HG03095 (cell line): ENCODE measurements around the gene TAB3.

Experiments
- ATAC-seq: cut with Tn5 transposase; IDR thresholded peaks from one replicate; pipeline ENCODE4 v1.9.1; 2021; ENCODE audit warnings: moderate library complexity; ENCODE audit not compliant: unreplicated experiment

The TAB3 gene

GRCh38 chrX:30887721-30888120 lies 1.3 kb downstream of the TAB3 start:
- ATAC-seq = no peak

- ATAC-seq = no peak
Observed at GRCh38 chrX:30887288-30887687, 1.8 kb downstream of the TAB3 start.

- no peak for ATAC-seq
Observed at GRCh38 chrX:30885136-30885535, 3.9 kb downstream of the TAB3 start.

GRCh38 chrX:30883138-30883537 lies 5.9 kb downstream of the TAB3 start:
- no peak for ATAC-seq

- ATAC-seq = no peak
Observed at GRCh38 chrX:30881797-30882196, 7.3 kb downstream of the TAB3 start.

- ATAC-seq = no peak
Observed at GRCh38 chrX:30881390-30881789, 7.7 kb downstream of the TAB3 start.

- ATAC-seq = no peak
Observed at GRCh38 chrX:30880058-30880457, 9.0 kb downstream of the TAB3 start.

GRCh38 chrX:30876367-30876766 lies 12.7 kb downstream of the TAB3 start:
- ATAC-seq = no peak

GRCh38 chrX:30875957-30876356 lies 13.1 kb downstream of the TAB3 start:
- no peak for ATAC-seq

GRCh38 chrX:30874851-30875250 lies 14.2 kb downstream of the TAB3 start:
- ATAC-seq = no peak

- no peak for ATAC-seq
Observed at GRCh38 chrX:30870572-30870971, 18.5 kb downstream of the TAB3 start.

- ATAC-seq = no peak
Observed at GRCh38 chrX:30865612-30866011, 23.4 kb downstream of the TAB3 start.

GRCh38 chrX:30865015-30865414 lies 24.0 kb downstream of the TAB3 start:
- ATAC-seq = peak; percentile 72

GRCh38 chrX:30864383-30864785 lies 24.7 kb downstream of the TAB3 start:
- no peak for ATAC-seq

- no peak for ATAC-seq
Observed at GRCh38 chrX:30863974-30864373, 25.1 kb downstream of the TAB3 start.

GRCh38 chrX:30858098-30858497 lies 31.0 kb downstream of the TAB3 start:
- ATAC-seq = no peak

- ATAC-seq = no peak
Observed at GRCh38 chrX:30851449-30851848, 37.6 kb downstream of the TAB3 start.

- ATAC-seq = no peak
Observed at GRCh38 chrX:30835373-30835772, 53.7 kb downstream of the TAB3 start.

GRCh38 chrX:30833896-30834295 lies 55.2 kb downstream of the TAB3 start:
- ATAC-seq = no peak

- ATAC-seq = no peak
Observed at GRCh38 chrX:30831082-30831481, 58.0 kb downstream of the TAB3 start.

GRCh38 chrX:30830326-30830943 lies 58.6 kb downstream of the TAB3 start:
- no peak for ATAC-seq

GRCh38 chrX:30824275-30824674 lies 64.8 kb downstream of the TAB3 start:
- no peak for ATAC-seq

- ATAC-seq = no peak
Observed at GRCh38 chrX:30822764-30823163, 66.3 kb downstream of the TAB3 start.
